GM18505 (cell line): ENCODE results near the gene SRSF8.

ENCODE experiments used
- ATAC-seq: cut with Tn5 transposase; IDR thresholded peaks from one replicate; pipeline ENCODE4 v1.9.1; 2021; ENCODE audit not compliant: unreplicated experiment
- POLR2A ChIP-seq: IDR thresholded peaks from 4 replicates; pipeline ENCODE4 v1.6.1; 2011; ENCODE audit warnings: borderline replicate concordance; ENCODE audit not compliant: insufficient read depth, insufficient read length; ENCODE audit errors: extremely low read depth

Gene SRSF8

GRCh38 chr11:95054356-95054755, 12.4 kb upstream of the SRSF8 start:
- no peak for ATAC-seq
- TF ChIP-seq POLR2A, result no peak

GRCh38 chr11:95055283-95055897, 11.3 kb upstream of the SRSF8 start:
- ATAC-seq, result peak; percentile 98
- TF ChIP-seq POLR2A, result no peak

- no peak for ATAC-seq
Observed at GRCh38 chr11:95057959-95058358, 8.8 kb upstream of the SRSF8 start.

GRCh38 chr11:95058621-95059020, 8.1 kb upstream of the SRSF8 start:
- no peak for TF ChIP-seq POLR2A
- ATAC-seq, result no peak

More at GRCh38 chr11:95057959-95058358, 8.8 kb upstream of the SRSF8 start:
- TF ChIP-seq POLR2A, result no peak

- no peak for ATAC-seq
- no peak for TF ChIP-seq POLR2A
Observed at GRCh38 chr11:95059046-95059445, 7.7 kb upstream of the SRSF8 start.

GRCh38 chr11:95065336-95065735, 1.4 kb upstream of the SRSF8 start:
- no peak for ATAC-seq
- no peak for TF ChIP-seq POLR2A

- peak; percentile 74 for ATAC-seq
- peak; percentile 77 for TF ChIP-seq POLR2A
Observed at GRCh38 chr11:95067039-95067840, 521 bp downstream of the SRSF8 start.

- no peak for ATAC-seq
- TF ChIP-seq POLR2A, result no peak
Observed at GRCh38 chr11:95067841-95068219, 1.1 kb downstream of the SRSF8 start.

- peak; percentile 80 for TF ChIP-seq POLR2A
- peak; percentile 63 for ATAC-seq
Observed at GRCh38 chr11:95068549-95068948, 1.8 kb downstream of the SRSF8 start.

GRCh38 chr11:95070471-95070870, 3.8 kb downstream of the SRSF8 start:
- no peak for TF ChIP-seq POLR2A
- no peak for ATAC-seq

GRCh38 chr11:95072948-95073347, 6.2 kb downstream of the SRSF8 start:
- no peak for ATAC-seq
- TF ChIP-seq POLR2A, result no peak

- no peak for ATAC-seq
- TF ChIP-seq POLR2A, result no peak
Observed at GRCh38 chr11:95074792-95075563, 8.3 kb downstream of the SRSF8 start.

GRCh38 chr11:95076416-95076815, 9.7 kb downstream of the SRSF8 start:
- ATAC-seq, result no peak
- no peak for TF ChIP-seq POLR2A
